IMR-90 (cell line): ENCODE results near the gene FNIP2. TPM values are rescaled to one million over a fixed set of nuclear protein-coding genes. Genes with fewer than 3 reads are reported as not detected.

Source experiments
- ATAC-seq: fragments of 200-7000 bp; cut with Tn5 transposase; 2 replicates; pipeline ENCODE4 v1.9.1; 2020; ENCODE audit warnings: low read depth, mild to moderate bottlenecking, moderate library complexity
- BruUV-seq: library from RNA; stranded (reverse); fragments of 400-500 nt; replicated peaks from 2 replicates; lab custom pipeline; 2021; lab: Mats Ljungman, UMichigan
- CTCF ChIA-PET: fragments of 300-600 bp; formaldehyde crosslinking; extraction: SDS; loops from one replicate; lab custom pipeline; 2021; ENCODE audit warnings: antibody characterized with exemption; lab: Yijun Ruan, JAX
- POLR2A ChIA-PET: fragments of 300-600 bp; sonication (Branson Sonifier 250); formaldehyde crosslinking; loops from one replicate; lab custom pipeline; 2022; ENCODE audit warnings: antibody characterized with exemption; ENCODE audit not compliant: unreplicated experiment; lab: Charles Lee
- DNase-seq: peaks from one replicate; pipeline ENCODE4 v3.0.0; 2013
- H2AFZ ChIP-seq: replicated peaks from 2 replicates; pipeline ENCODE3; 2013; ENCODE audit warnings: low read length, mild to moderate bottlenecking; ENCODE audit not compliant: poor library complexity
- H2AK5ac ChIP-seq: 2 replicates; pipeline ENCODE4 v1.6.1; 2013; ENCODE audit warnings: low read depth, low read length, inconsistent platforms
- H2AK9ac ChIP-seq: replicated peaks from 2 replicates; pipeline ENCODE3; 2013; ENCODE audit warnings: mild to moderate bottlenecking, low read depth, low read length, moderate library complexity; ENCODE audit not compliant: poor library complexity
- H2BK120ac ChIP-seq: 2 replicates; pipeline ENCODE4 v1.6.1; 2013; ENCODE audit warnings: low read depth, low read length, inconsistent platforms
- H2BK15ac ChIP-seq: 3 replicates; pipeline ENCODE4 v1.6.1; 2013; ENCODE audit warnings: low read depth, low read length, inconsistent platforms
- H2BK20ac ChIP-seq: 2 replicates; pipeline ENCODE4 v1.6.1; 2013; ENCODE audit warnings: low read depth, mild to moderate bottlenecking, inconsistent platforms, low read length, moderate library complexity
- H2BK5ac ChIP-seq: 2 replicates; pipeline ENCODE4 v1.6.1; 2013; ENCODE audit warnings: mild to moderate bottlenecking, low read depth, low read length, inconsistent platforms; ENCODE audit not compliant: poor library complexity, severe bottlenecking
- H3K14ac ChIP-seq: replicated peaks from 2 replicates; pipeline ENCODE4 v1.6.1; 2013; ENCODE audit warnings: low read depth, low read length, inconsistent platforms
- H3K18ac ChIP-seq: 2 replicates; pipeline ENCODE4 v1.6.1; 2013; ENCODE audit warnings: low read depth, low read length, control low read depth
- H3K23ac ChIP-seq: 2 replicates; pipeline ENCODE4 v1.6.1; 2013; ENCODE audit warnings: low read depth, low read length, inconsistent platforms
- H3K27ac ChIP-seq: 2 replicates; pipeline ENCODE4 v1.5.1; 2013; ENCODE audit warnings: mild to moderate bottlenecking, control low read depth, low read length; ENCODE audit not compliant: insufficient read depth
- H3K27me3 ChIP-seq: 2 replicates; pipeline ENCODE4 v1.6.1; 2013; ENCODE audit warnings: low read length; ENCODE audit not compliant: control insufficient read depth, insufficient read depth
- H3K36me3 ChIP-seq: 2 replicates; pipeline ENCODE4 v1.6.1; 2013; ENCODE audit warnings: low read length, mixed read lengths; ENCODE audit not compliant: control insufficient read depth, insufficient read depth
- H3K4ac ChIP-seq: 2 replicates; pipeline ENCODE4 v1.6.1; 2013; ENCODE audit warnings: low read depth, low read length, inconsistent platforms
- H3K4me1 ChIP-seq: 2 replicates; pipeline ENCODE4 v1.6.1; 2013; ENCODE audit warnings: low read length, mixed read lengths; ENCODE audit not compliant: control insufficient read depth, insufficient read depth
- H3K4me2 ChIP-seq: 2 replicates; pipeline ENCODE4 v1.6.1; 2013; ENCODE audit warnings: low read depth, mild to moderate bottlenecking, control low read depth, low read length, moderate library complexity
- H3K4me3 ChIP-seq: 2 replicates; pipeline ENCODE4 v1.5.1; 2013; ENCODE audit warnings: low read depth, mild to moderate bottlenecking, control low read depth, low read length, moderate library complexity; ENCODE audit not compliant: insufficient read depth
- H3K56ac ChIP-seq: 2 replicates; pipeline ENCODE4 v1.6.1; 2013; ENCODE audit warnings: low read length, inconsistent platforms; ENCODE audit not compliant: insufficient read depth; ENCODE audit errors: extremely low read depth
- H3K79me1 ChIP-seq, 2 experiments: 2 replicates each; pipeline ENCODE4 v1.6.1; 2013; ENCODE audit warnings: low read length in 2 of 2, inconsistent platforms in 1 of 2, low read depth in 1 of 2
- H3K9ac ChIP-seq: 2 replicates; pipeline ENCODE4 v1.6.1; 2013; ENCODE audit warnings: low read depth, low read length, control low read depth
- H3K9me1 ChIP-seq: 2 replicates; pipeline ENCODE4 v1.6.1; 2013; ENCODE audit warnings: low read length, inconsistent platforms; ENCODE audit not compliant: insufficient read depth
- H3K9me3 ChIP-seq: 2 replicates; pipeline ENCODE4 v1.6.1; 2013; ENCODE audit warnings: low read length; ENCODE audit not compliant: control insufficient read depth, insufficient read depth
- H4K20me1 ChIP-seq: 2 replicates; pipeline ENCODE4 v1.6.1; 2013; ENCODE audit warnings: low read length, inconsistent platforms; ENCODE audit not compliant: insufficient read depth
- H4K5ac ChIP-seq: 2 replicates; pipeline ENCODE4 v1.6.1; 2013; ENCODE audit warnings: mild to moderate bottlenecking, low read depth, low read length, control low read depth
- H4K8ac ChIP-seq, 2 experiments: 2 replicates each; pipeline ENCODE4 v1.6.1; 2013; ENCODE audit warnings: low read depth in 2 of 2, low read length in 2 of 2, control low read depth in 1 of 2, inconsistent platforms in 1 of 2
- H4K91ac ChIP-seq: 2 replicates; pipeline ENCODE4 v1.6.1; 2013; ENCODE audit warnings: low read depth, low read length, inconsistent platforms; ENCODE audit not compliant: insufficient read depth
- CTCF ChIP-seq: conservative IDR thresholded peaks from 2 replicates; pipeline ENCODE4 v1.5.1; 2012; ENCODE audit warnings: mild to moderate bottlenecking, low read depth, low read length, improper control_type of control experiment
- NFE2L2 ChIP-seq: fragments of 150-350 bp; IDR thresholded peaks from 2 replicates; pipeline ENCODE4 v1.6.1; 2016; ENCODE audit warnings: low read depth, mild to moderate bottlenecking, low read length
- RAD21 ChIP-seq: IDR thresholded peaks from 2 replicates; pipeline ENCODE4 v1.6.1; 2012; ENCODE audit warnings: low read length, improper control_type of control experiment
- RFX5 ChIP-seq: IDR thresholded peaks from 2 replicates; pipeline ENCODE4 v1.8.0; 2012; ENCODE audit warnings: low read depth, mild to moderate bottlenecking, low read length, moderate library complexity
- SMC3 ChIP-seq: fragments of 150-350 bp; IDR thresholded peaks from 2 replicates; pipeline ENCODE4 v1.6.1; 2016; ENCODE audit warnings: low read depth, mild to moderate bottlenecking, antibody characterized with exemption, low read length, moderate library complexity
- USF2 ChIP-seq: fragments of 150-350 bp; IDR thresholded peaks from 2 replicates; pipeline ENCODE4 v1.6.1; 2017; ENCODE audit warnings: mild to moderate bottlenecking, antibody characterized with exemption, low read length, low read depth
- WGBS, 2 experiments: methylation state at CpG; one replicate each; pipeline versions ENCODE4 v1.1.5 to v1.1.7; 2013; ENCODE audit warnings: missing lambda C conversion rate in 2 of 2; ENCODE audit not compliant: insufficient read length in 1 of 2; ENCODE audit errors: extremely low coverage in 2 of 2; 5-methylcytosine and 5-hydroxymethylcytosine counted together
- dilution Hi-C: fragments of 300-500 bp; cut with HindIII; formaldehyde crosslinking; loops from one replicate; pipeline ENCODE4 v1.14.3; 2018; ENCODE audit warnings: low sequenced_read_pairs; ENCODE audit not compliant: unreplicated experiment
- in situ Hi-C: fragments of 300-500 bp; cut with MboI; formaldehyde crosslinking; loops from 3 replicates; pipeline ENCODE4 v1.14.3; 2019; ENCODE audit warnings: low sequenced_read_pairs, inconsistent platforms, mixed read lengths
- intact Hi-C: fragments of 100-400 bp; cut with micrococcal nuclease; formaldehyde crosslinking; loops from 2 replicates; pipeline ENCODE4 v1.10.0; 2022
- polyA plus RNA-seq, 3 experiments: library from polyadenylated mRNA; depleted of rRNA; stranded (reverse); fragments of >200 nt; gene quantifications; 2 replicates each; pipeline ENCODE4 v1.2.3, GENCODE V29; 2012; ENCODE audit warnings: low replicate concordance in 1 of 3
- total RNA-seq: library from RNA; depleted of rRNA; stranded (reverse); fragments of >200 nt; gene quantifications from 2 replicates; pipeline ENCODE4 v1.2.3, GENCODE V29; 2012

FNIP2 gene
- total and polyA plus RNA-seq, 2 of the 4 experiments (the other 2 are of a cell fraction) = 4.7 to 24.6 TPM

- no TSS peak for BruUV-seq
- no peak overlapping the region for H3K18ac ChIP-seq
- ChIA-PET CTCF (no interaction called here), POLR2A (no interaction called here)
- in situ Hi-C loops = no loop called here
- H3K9ac ChIP-seq = no peak overlapping the region
- H3K4me3 ChIP-seq = no peak overlapping the region
- no peak overlapping the region for H2BK15ac ChIP-seq
- no CpG with 5 or more reads among the region's 2 CpGs for WGBS, 2 experiments
- TF ChIP-seq RFX5 = no peak
- no peak for TF ChIP-seq CTCF
- TF ChIP-seq SMC3 = no peak
- TF ChIP-seq RAD21 = no peak
- TF ChIP-seq NFE2L2 = no peak
- TF ChIP-seq USF2 = no peak
- 0 out of 2 replicates have a peak overlapping the region, but pooled peaks have one; percentile 13 for H2BK20ac ChIP-seq
- dilution Hi-C loops = no loop called here
- no peak overlapping the region for H4K8ac ChIP-seq
- H3K14ac ChIP-seq = no peak overlapping the region
- no peak overlapping the region for H2BK120ac ChIP-seq
- no peaks in the 10 kb centered on the region for H3K27me3 ChIP-seq
- peaks cover 32 to 55% of the 10 kb centered on the region in 2 experiments for H3K79me1 ChIP-seq
- no peak overlapping the region for H2AFZ ChIP-seq
- intact Hi-C loops = no loop called here
- peak overlapping the region; percentile 37; the same call in 1 of the 2 replicates for H3K23ac ChIP-seq
- no peak overlapping the region for H3K56ac ChIP-seq
- no peak for DNase-seq
- peaks cover 11% of the 10 kb centered on the region; the same call in 1 of the 2 replicates for H4K20me1 ChIP-seq
- peak overlapping the region; percentile 58 for H2AK5ac ChIP-seq
- H3K4me1 ChIP-seq = peaks cover 8% of the 10 kb centered on the region
- H3K9me1 ChIP-seq = peaks cover 8% of the 10 kb centered on the region
- H3K4me2 ChIP-seq = no peak overlapping the region
- H2AK9ac ChIP-seq = no peak overlapping the region
- H2BK5ac ChIP-seq = no peak overlapping the region
- no peak overlapping the region for H4K91ac ChIP-seq
- no peak overlapping the region for H4K5ac ChIP-seq
- no peaks in the 10 kb centered on the region for H3K36me3 ChIP-seq
- H3K27ac ChIP-seq = no peak overlapping the region
- ATAC-seq = no peak
- no peaks in the 10 kb centered on the region for H3K9me3 ChIP-seq
- H3K4ac ChIP-seq = peak overlapping the region; percentile 54
These were observed 43.3 kb downstream of the FNIP2 start for GRCh38 chr4:158812133-158812532.
